SIG-M5 (cell line): ENCODE data around the gene OR4Q3.
"Not testable (repeated sequence)": the region's sequence is repeated elsewhere in the genome, so short reads cannot be mapped to it uniquely, and the experiment has no call there.

Source experiments
- DNase-seq: peaks from one replicate; lab custom pipeline; 2025; lab: John Stamatoyannopoulos, UW

The OR4Q3 gene

DNA sequence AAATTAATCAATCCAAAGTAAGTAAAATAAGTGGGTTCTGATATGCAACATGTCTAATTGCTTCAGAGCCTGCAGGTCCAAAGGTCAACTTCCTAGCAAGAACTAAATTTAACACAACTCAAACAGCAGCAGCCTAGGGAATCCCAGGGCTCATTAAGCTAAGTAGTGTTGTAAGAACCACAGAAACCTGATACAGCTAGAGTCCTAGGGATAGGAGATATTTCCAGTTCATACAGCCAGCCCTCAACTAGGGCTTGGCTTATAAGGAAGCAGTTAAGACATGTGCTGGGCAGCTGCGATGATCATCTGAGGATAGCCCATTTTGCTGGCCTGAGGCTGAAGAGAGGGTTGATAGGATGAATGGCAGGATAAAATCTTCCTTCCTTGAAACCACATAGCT lies at the start of gene OR4Q3:
Gene OR4Q3 (plus strand): TSS at position 316 of the 400 bp plus-strand sequence.
- DNase-seq: no peak

GRCh38 chr14:19729359-19729758 lies 14.0 kb upstream of the OR4Q3 start:
- no peak for DNase-seq

DNA sequence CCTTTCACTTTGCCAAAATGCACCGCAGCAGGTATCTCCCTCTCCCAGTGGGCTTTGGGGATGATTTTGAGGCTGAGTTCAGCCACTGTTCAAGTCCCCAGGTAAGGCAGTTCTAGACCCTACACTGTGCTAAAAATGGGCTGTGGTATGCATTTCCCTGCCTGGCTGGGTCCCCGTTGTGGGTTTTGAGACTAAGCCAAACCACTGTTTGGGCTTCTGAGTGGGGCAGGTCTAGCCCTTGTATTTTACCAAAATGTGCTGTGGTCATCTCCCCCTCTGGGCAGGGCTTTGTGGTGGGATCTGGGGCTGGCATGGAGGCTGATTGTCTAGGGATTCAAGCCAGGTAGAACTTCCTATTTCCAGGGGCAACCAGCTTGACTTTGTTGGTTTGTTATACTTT lies 13.6 kb upstream of the OR4Q3 start:
- DNase-seq: no peak

DNA sequence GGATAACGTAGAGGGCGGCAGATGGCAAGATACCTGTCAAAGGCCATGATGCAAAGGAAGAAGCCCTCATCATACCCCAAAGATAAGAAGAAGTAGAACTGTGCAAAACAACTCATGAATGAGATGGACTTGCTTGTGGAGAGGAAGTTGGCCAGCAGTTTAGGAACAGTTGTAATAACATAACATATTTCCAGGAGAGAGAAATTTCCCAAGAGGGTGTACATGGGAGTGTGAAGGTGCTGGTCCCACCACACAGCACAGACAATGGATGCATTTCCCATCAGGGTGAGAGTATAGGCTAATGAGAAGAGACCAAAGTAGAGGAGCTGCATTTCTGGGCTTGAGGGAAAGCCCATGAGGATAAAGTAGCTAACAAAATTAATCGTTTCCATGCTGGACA lies 9.5 kb upstream of the OR4Q3 start:
- not testable (repeated sequence) for DNase-seq

- DNase-seq: not testable (repeated sequence)
These were observed 8.9 kb downstream of the OR4Q3 start for GRCh38 chr14:19752316-19752715.

GRCh38 chr14:19754172-19754571 lies 10.8 kb downstream of the OR4Q3 start:
- no peak for DNase-seq

- DNase-seq: not testable (repeated sequence)
These were observed 28.1 kb downstream of the OR4Q3 start for GRCh38 chr14:19771491-19771890.

DNA sequence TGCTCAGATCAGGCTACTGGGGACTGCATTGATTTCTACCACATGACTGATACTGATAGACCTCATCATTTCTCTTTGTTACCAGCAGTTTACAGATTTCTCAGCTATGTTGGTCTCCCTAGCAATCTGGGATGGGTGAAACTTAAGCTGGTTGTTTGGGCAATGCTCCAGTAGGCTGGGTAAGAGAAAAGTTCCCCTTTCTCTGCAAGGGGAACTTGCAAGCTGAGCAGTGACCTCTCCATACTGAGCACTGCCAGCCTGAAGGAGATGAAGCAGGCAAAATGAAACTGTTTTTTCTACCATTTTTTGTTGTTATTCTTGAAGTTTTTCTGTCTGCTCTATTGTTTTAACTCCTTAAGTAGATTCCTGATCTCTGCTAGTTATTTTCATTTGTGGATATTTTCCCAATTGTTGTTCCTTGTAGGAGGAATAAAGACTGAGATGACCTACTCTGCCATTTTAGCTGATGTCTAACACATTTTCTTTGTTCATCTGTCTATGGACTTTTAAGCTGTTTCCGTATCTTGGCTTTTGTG lies 28.6 kb downstream of the OR4Q3 start:
- DNase-seq: peak; percentile 4

- DNase-seq: peak; percentile 16
These were observed 29.1 kb downstream of the OR4Q3 start for GRCh38 chr14:19772454-19772853.

- not testable (repeated sequence) for DNase-seq
These were observed 29.8 kb downstream of the OR4Q3 start, which contains the start of gene OR4M1 for GRCh38 chr14:19773204-19773603. OR4M1 (plus strand) TSS chr14:19773504; CDS start chr14:19780323, 6,819 bp downstream.

GRCh38 chr14:19775587-19775986 lies 32.2 kb downstream of the OR4Q3 start:
- no peak for DNase-seq

DNA sequence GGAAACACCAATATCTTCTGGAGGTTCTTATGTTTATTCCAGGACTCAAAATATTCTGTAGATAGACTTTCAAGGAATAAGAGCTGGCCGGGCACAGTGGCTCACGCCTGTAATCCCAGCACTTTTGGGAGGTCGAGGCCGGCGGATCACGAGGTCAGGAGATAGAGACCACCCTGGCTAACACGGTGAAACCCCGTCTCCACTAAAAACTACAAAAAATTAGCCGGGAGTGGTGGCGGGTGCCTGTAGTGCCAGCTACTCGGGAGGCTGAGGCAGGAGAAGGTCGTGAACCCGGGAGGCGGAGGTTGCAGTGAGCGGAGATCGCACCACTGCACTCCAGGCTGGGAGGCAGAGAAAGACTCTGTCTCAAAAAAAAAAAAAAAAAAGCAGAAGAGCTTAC lies 42.5 kb downstream of the OR4Q3 start:
- DNase-seq: not testable (repeated sequence)

DNA sequence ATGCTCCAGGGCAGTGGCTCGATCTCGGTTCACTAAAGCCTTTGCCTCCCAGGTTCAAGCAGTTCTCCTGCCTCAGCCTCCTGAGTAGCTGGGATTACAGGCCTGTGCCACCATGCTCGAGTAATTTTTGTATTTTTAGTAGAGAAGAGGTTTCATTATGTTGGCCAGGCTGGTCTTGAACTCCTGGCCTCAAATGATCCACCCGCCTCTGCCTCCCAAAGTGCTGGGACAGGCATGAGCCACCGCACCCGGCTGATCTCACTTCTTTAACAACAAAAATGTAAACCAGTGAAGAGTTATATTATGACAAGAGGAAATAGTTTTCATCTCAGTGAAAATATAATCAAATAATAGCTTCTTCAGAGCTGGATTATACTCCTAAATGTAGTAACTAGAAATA lies 43.9 kb downstream of the OR4Q3 start:
- not testable (repeated sequence) for DNase-seq

DNA sequence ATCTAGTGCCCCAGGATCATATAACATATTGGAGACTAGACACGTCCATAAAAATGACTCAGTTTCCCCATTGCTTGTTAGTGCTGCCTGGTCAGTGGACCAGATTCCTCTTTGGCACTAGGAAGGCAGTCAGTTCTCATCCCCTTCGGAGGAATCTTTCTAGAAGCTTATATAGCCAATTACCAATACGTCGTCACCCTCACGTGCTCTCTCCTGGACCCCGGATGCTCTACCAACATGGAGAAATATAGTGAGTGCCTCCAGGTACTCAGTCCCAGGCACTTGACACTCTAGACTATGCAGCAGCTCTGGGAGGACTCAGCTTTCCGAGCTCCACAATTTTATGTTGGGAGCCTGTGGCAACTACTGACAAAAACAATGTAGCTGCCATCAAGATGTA lies 44.8 kb downstream of the OR4Q3 start:
- DNase-seq: not testable (repeated sequence)

GRCh38 chr14:19796520-19797108 lies 53.2 kb downstream of the OR4Q3 start:
- not testable (repeated sequence) for DNase-seq
